Chondrocyte (in vitro differentiated cells): ENCODE data around the gene SOCS2. TPM values are rescaled to one million over a fixed set of nuclear protein-coding genes. Genes with fewer than 3 reads are reported as not detected.

ENCODE experiments used
- DNase-seq: peaks from one replicate; pipeline ENCODE4 v3.0.0; 2021; ENCODE audit warnings: mixed read lengths, low spot score
- H3K27ac Mint-ChIP-seq: one replicate; pipeline ENCODE4 v1.8.0; 2021; ENCODE audit warnings: mild to moderate bottlenecking, moderate library complexity, mixed read lengths; ENCODE audit not compliant: unreplicated experiment
- H3K27me3 Mint-ChIP-seq: 2 replicates; pipeline ENCODE4 v1.8.0; 2021; ENCODE audit warnings: low read depth, mixed read lengths
- H3K36me3 Mint-ChIP-seq: 2 replicates; pipeline ENCODE4 v1.8.0; 2021; ENCODE audit warnings: low read depth, mixed read lengths
- H3K4me1 Mint-ChIP-seq: 2 replicates; pipeline ENCODE4 v1.8.0; 2021; ENCODE audit warnings: low read depth, mild to moderate bottlenecking, mixed read lengths
- H3K4me3 Mint-ChIP-seq: one replicate; pipeline ENCODE4 v1.8.0; 2021; ENCODE audit warnings: mild to moderate bottlenecking, moderate library complexity, mixed read lengths; ENCODE audit not compliant: unreplicated experiment
- H3K9me3 Mint-ChIP-seq: 2 replicates; pipeline ENCODE4 v1.8.0; 2021; ENCODE audit warnings: low read depth, mixed read lengths
- total RNA-seq: library from RNA; stranded (reverse); gene quantifications from 3 replicates; pipeline ENCODE4 v1.2.1, GENCODE V29; 2021
- TF ChIP-seq, protein P1 (sequence below): fragments of 200-600 bp; sonication (generic); IDR thresholded peaks from 2 replicates; pipeline ENCODE4 v1.5.0; 2021; ENCODE audit warnings: antibody characterized with exemption, mild to moderate bottlenecking, moderate library complexity

Gene SOCS2
- total RNA-seq, 1 donor from 2014 or later, result 4.9 TPM

DNA sequence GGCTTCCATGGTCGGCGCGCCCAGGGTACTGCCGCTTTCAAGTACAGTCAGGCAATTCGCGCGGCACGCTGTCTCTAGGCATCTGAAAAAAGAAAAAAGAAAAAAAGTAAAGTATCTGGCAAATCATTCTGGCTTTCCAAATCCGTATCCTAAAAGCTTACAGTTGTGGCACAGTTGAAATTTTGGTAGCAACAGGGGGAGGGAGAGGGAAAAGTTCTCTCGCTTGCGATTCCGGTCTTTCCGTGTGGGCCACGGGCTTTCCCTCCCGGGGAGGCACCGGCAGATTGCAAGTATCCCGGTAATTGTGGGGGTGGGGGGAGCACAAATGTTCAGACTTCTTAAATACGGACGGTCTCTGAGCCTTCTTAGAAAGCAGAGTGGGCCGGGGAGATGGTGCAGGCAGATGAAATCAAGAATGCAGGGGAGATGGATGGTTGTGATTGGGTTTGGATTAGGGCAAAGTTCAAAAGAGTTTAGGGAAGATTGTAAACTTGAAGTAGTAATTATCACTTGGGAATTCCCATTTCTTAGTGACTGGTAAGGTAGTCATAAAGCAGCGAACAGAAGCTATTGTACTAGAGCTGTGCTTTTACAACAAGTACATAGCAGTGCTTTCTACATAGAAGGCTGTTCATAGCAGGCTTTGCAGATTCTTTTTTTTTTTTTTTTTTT lies 1.2 kb downstream of the SOCS2 start:
- no peaks in the 10 kb centered on the region for H3K9me3 Mint-ChIP-seq
- H3K36me3 Mint-ChIP-seq, result no peaks in the 10 kb centered on the region
- peaks cover 17% of the 10 kb centered on the region for H3K4me1 Mint-ChIP-seq
- DNase-seq, result no peak
- H3K27ac Mint-ChIP-seq, result no peak overlapping the region
- H3K27me3 Mint-ChIP-seq, result peaks cover 6% of the 10 kb centered on the region
- TF ChIP-seq, protein P1, sequence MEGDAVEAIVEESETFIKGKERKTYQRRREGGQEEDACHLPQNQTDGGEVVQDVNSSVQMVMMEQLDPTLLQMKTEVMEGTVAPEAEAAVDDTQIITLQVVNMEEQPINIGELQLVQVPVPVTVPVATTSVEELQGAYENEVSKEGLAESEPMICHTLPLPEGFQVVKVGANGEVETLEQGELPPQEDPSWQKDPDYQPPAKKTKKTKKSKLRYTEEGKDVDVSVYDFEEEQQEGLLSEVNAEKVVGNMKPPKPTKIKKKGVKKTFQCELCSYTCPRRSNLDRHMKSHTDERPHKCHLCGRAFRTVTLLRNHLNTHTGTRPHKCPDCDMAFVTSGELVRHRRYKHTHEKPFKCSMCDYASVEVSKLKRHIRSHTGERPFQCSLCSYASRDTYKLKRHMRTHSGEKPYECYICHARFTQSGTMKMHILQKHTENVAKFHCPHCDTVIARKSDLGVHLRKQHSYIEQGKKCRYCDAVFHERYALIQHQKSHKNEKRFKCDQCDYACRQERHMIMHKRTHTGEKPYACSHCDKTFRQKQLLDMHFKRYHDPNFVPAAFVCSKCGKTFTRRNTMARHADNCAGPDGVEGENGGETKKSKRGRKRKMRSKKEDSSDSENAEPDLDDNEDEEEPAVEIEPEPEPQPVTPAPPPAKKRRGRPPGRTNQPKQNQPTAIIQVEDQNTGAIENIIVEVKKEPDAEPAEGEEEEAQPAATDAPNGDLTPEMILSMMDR, result no peak
- peak overlapping the region; percentile 42 for H3K4me3 Mint-ChIP-seq

DNA sequence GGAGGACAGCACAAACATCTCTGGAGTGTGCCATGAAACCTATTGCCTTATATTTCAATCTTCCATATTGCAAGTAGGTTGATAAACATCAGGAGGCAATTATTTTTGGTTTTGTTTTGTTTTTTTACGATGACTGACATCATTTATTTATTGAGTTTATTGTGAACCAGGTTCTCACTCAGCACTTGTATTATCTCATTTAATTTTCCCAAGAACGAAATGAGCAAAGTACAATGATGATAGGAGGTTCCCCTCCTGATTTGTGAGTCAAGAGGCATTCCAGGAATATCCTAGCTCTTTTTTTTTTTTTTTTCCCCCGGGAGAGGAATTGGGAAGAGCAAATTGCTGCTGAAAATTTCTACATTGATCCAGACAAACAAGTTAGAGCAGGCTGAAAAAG lies 4.7 kb downstream of the SOCS2 start:
- Mint-ChIP-seq H3K27me3 (peaks cover 5% of the 10 kb centered on the region), H3K9me3 (no peaks in the 10 kb centered on the region), H3K4me3 (no peak overlapping the region), H3K4me1 (peaks cover 16% of the 10 kb centered on the region), H3K27ac (no peak overlapping the region), H3K36me3 (peaks cover 1% of the 10 kb centered on the region)
- TF ChIP-seq, protein P1, result no peak
- no peak for DNase-seq

DNA sequence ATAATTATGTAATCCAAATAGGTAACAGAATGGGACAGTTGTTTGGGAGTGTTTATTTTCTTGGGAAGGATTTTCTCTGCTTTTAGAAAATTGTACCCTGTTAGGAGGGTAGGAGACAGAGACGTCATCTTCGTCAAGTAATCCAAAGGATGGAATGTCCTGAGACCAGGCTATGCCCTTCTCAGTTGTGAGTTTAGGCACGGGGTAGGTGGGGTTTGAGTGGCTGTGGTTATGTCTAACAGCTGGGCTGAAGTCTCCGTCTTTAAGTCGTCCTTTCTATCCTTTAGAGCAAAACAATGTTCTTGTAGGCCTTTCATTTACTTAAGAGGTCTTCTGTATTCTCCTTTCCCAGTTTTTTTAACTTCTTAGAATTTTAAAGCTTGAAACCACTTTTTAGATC lies 5.7 kb downstream of the SOCS2 start:
- Mint-ChIP-seq H3K9me3 (no peaks in the 10 kb centered on the region), H3K27ac (no peak overlapping the region), H3K36me3 (peaks cover 1% of the 10 kb centered on the region), H3K27me3 (no peaks in the 10 kb centered on the region), H3K4me3 (no peak overlapping the region), H3K4me1 (peaks cover 7% of the 10 kb centered on the region)
- DNase-seq, result no peak
- TF ChIP-seq, protein P1, result no peak

DNA sequence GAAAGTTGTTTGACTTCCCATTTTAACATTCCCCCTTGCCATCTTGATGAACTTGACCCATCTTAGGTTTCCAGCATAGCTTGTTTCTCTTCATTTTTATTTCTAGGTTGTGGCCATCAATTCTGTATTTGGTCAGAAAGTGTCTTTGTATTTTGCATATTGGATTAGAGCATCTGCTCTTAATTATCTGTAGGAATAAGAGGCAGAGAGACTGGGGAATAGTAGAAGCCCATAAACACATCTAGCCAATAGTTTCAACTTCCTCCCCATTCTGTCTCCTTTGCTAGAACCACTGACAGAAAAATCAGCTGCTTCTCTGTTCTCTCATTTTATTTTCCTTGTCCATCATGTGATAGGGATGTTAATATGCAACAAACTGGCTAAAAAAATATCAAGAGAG lies 8.2 kb downstream of the SOCS2 start:
- Mint-ChIP-seq H3K27me3 (peaks cover 2% of the 10 kb centered on the region), H3K4me1 (no peaks in the 10 kb centered on the region), H3K27ac (no peak overlapping the region), H3K9me3 (no peaks in the 10 kb centered on the region), H3K36me3 (peaks cover 3% of the 10 kb centered on the region), H3K4me3 (no peak overlapping the region)
- TF ChIP-seq, protein P1, result no peak
- DNase-seq, result no peak

DNA sequence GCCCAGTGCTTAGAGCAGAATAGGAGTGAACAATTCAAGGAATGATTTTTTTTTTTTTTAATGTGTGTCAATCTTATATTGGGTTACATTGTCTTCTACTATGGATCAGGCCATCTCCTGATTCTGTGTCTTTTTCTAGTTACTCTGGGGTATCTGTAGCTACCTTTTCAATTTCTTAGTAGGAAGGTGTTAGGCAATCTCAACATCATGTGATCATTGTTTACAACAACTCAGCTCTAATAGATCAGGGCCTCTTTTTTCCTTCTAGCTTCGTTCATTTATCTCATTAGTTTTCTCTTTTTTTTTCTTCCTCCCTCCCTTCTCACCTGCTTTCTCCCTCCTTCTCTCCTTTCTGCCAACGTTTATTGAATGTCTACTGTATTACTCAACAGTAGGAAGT lies 8.9 kb downstream of the SOCS2 start:
- no peak overlapping the region for H3K4me3 Mint-ChIP-seq
- TF ChIP-seq, protein P1, result no peak
- peaks cover 2% of the 10 kb centered on the region for H3K27me3 Mint-ChIP-seq
- no peak overlapping the region for H3K27ac Mint-ChIP-seq
- H3K4me1 Mint-ChIP-seq, result no peaks in the 10 kb centered on the region
- no peaks in the 10 kb centered on the region for H3K9me3 Mint-ChIP-seq
- H3K36me3 Mint-ChIP-seq, result peaks cover 3% of the 10 kb centered on the region
- no peak for DNase-seq
